HepG2 (cell line): Measurements from ENCODE around the gene FAM131A. TPM values are rescaled to one million over a fixed set of nuclear protein-coding genes. Genes with fewer than 3 reads are reported as not detected.

Experiments
- ADNP ChIP-seq: sonication (generic); formaldehyde crosslinking; IDR thresholded peaks from 2 replicates; pipeline ENCODE4 v1.4.0; 2020; ENCODE audit warnings: missing genetic modification reagents
- CEBPG ChIP-seq: IDR thresholded peaks from 2 replicates; pipeline ENCODE4 v1.6.1; 2016
- FOXO1 ChIP-seq: sonication (generic); formaldehyde crosslinking; IDR thresholded peaks from 2 replicates; pipeline ENCODE4 v1.4.0; 2020; ENCODE audit warnings: missing genetic modification reagents
- MAF1 ChIP-seq: sonication (generic); formaldehyde crosslinking; IDR thresholded peaks from 2 replicates; pipeline ENCODE4 v1.5.0; 2020; ENCODE audit warnings: missing genetic modification reagents, borderline replicate concordance
- MEIS2 ChIP-seq: sonication (generic); formaldehyde crosslinking; IDR thresholded peaks from 2 replicates; pipeline ENCODE4 v1.9.0; 2021; ENCODE audit warnings: mild to moderate bottlenecking, missing genetic modification reagents
- MYC ChIP-seq: sonication (generic); formaldehyde crosslinking; IDR thresholded peaks from 2 replicates; pipeline ENCODE4 v1.9.0; 2021; ENCODE audit warnings: missing genetic modification reagents, borderline replicate concordance
- PHF8 ChIP-seq: sonication (generic); formaldehyde crosslinking; IDR thresholded peaks from 2 replicates; pipeline ENCODE4 v1.5.0; 2020; ENCODE audit warnings: missing genetic modification reagents
- SALL1 ChIP-seq: sonication (generic); formaldehyde crosslinking; IDR thresholded peaks from 2 replicates; pipeline ENCODE4 v1.8.0; 2022; ENCODE audit warnings: mild to moderate bottlenecking, missing genetic modification reagents
- SIN3A ChIP-seq: IDR thresholded peaks from 2 replicates; pipeline ENCODE4 v1.6.1; 2011; ENCODE audit warnings: low read depth, mild to moderate bottlenecking, control low read depth, low read length, borderline replicate concordance
- SOX6 ChIP-seq, 2 experiments: fragments of 450-650 bp in 1 of 2; sonication (generic) in 1 of 2; formaldehyde crosslinking in 1 of 2; IDR thresholded peaks; 2 replicates each; pipeline versions ENCODE4 v1.4.0 to v1.6.1; 2017 to 2020; ENCODE audit warnings: antibody characterized with exemption in 1 of 2, mild to moderate bottlenecking in 1 of 2, missing genetic modification reagents in 1 of 2
- YEATS4 ChIP-seq: sonication (generic); formaldehyde crosslinking; IDR thresholded peaks from 2 replicates; pipeline ENCODE4 v1.4.0; 2020; ENCODE audit warnings: missing genetic modification reagents, borderline replicate concordance
- ZNF891 ChIP-seq: sonication (generic); formaldehyde crosslinking; IDR thresholded peaks from 2 replicates; pipeline ENCODE4 v1.5.0; 2020; ENCODE audit warnings: mild to moderate bottlenecking, missing genetic modification reagents
- ZSCAN25 ChIP-seq: sonication (generic); formaldehyde crosslinking; IDR thresholded peaks from 2 replicates; pipeline ENCODE4 v1.8.0; 2022; ENCODE audit warnings: mild to moderate bottlenecking, missing genetic modification reagents
- polyA plus RNA-seq, 8 experiments: library from polyadenylated mRNA; depleted of rRNA in 3 of 8; stranded (reverse) in 7 of 8; unstranded in 1 of 8; fragments of >200 nt; fragmentation: Illumina TruSeq in 4 of 8; extraction: Trizol in 4 of 8; gene quantifications; 2 replicates each; pipeline versions ENCODE4 v1.2.1 to v1.2.3, GENCODE V29; 2011 to 2016; ENCODE audit warnings: low read depth in 4 of 8, missing spikeins in 1 of 8, mixed read lengths in 1 of 8; ENCODE audit not compliant: insufficient read depth in 1 of 8
- total RNA-seq, 5 experiments: library from RNA; depleted of rRNA; stranded (reverse); fragments of >200 nt; fragmentation: Illumina TruSeq; extraction: Trizol; gene quantifications; 2 replicates each; pipeline ENCODE4 v1.2.3, GENCODE V29; 2016; ENCODE audit warnings: low read depth in 1 of 5
- TF ChIP-seq, protein P1 (sequence below): sonication (generic); formaldehyde crosslinking; IDR thresholded peaks from 2 replicates; pipeline ENCODE4 v1.8.0; 2022; ENCODE audit warnings: low read depth, missing genetic modification reagents
- TF ChIP-seq, protein P2 (sequence below): sonication (generic); formaldehyde crosslinking; conservative IDR thresholded peaks from 2 replicates; pipeline ENCODE4 v1.4.0; 2020; ENCODE audit warnings: missing genetic modification reagents
- TF ChIP-seq, protein P3 (sequence below): sonication (generic); formaldehyde crosslinking; IDR thresholded peaks from 2 replicates; pipeline ENCODE4 v1.4.0; 2020; ENCODE audit warnings: low read depth, mild to moderate bottlenecking, missing genetic modification reagents
- TF ChIP-seq, protein P4 (sequence below): sonication (generic); formaldehyde crosslinking; IDR thresholded peaks from 2 replicates; pipeline ENCODE4 v1.4.0; 2020; ENCODE audit warnings: missing genetic modification reagents
- TF ChIP-seq, protein P5 (sequence below): sonication (generic); formaldehyde crosslinking; IDR thresholded peaks from 2 replicates; pipeline ENCODE4 v1.4.0; 2020; ENCODE audit warnings: missing genetic modification reagents
- TF ChIP-seq, protein P6 (sequence below): conservative IDR thresholded peaks from 2 replicates; pipeline ENCODE4 v1.6.1; 2018; ENCODE audit warnings: missing genetic modification reagents

Gene FAM131A
- total and polyA plus RNA-seq, 2 of the 13 experiments (the other 11 are each of a cell fraction or from before 2014, with no cell fraction given), result 9.2 to 9.3 TPM

DNA sequence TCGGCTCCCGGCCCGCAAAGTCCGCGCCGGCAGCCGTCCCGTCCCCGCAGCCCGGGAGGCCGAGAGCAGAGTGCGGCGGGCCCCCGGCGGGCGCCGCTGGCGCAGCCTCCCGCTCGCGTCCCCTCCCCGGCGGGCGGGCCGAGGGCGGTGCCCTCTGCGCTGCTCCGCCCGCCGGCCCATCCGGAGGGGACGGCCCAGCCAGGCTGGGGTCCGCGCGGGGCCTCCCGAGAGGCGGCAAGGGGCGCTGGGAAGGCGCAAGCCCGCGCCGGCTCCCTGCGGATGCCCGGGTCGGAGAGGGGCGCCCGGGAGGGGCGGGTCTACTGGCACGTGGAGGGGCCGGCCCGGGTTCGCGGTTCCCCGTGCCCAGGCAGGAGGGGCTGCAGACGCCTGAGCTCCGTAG is 24.1 kb downstream of the FAM131A start, which contains the start of the genes CLCN2 and POLR2H (continued):
- TF ChIP-seq, protein P1, sequence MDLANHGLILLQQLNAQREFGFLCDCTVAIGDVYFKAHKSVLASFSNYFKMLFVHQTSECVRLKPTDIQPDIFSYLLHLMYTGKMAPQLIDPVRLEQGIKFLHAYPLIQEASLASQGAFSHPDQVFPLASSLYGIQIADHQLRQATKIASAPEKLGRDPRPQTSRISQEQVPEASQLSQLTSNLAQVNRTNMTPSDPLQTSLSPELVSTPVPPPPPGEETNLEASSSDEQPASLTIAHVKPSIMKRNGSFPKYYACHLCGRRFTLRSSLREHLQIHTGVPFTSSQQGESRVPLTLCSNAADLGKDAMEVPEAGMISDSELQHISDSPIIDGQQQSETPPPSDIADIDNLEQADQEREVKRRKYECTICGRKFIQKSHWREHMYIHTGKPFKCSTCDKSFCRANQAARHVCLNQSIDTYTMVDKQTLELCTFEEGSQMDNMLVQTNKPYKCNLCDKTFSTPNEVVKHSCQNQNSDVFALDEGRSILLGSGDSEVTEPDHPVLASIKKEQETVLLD (CRISPR knock-in tag), result peak; percentile 64; the same call in 1 of the 2 replicates
- TF ChIP-seq MEIS2 (peak; percentile 74; the same call in 1 of the 2 replicates), FOXO1 (CRISPR knock-in tag) (peak; percentile 40; the same call in 1 of the 2 replicates), MYC (CRISPR knock-in tag) (peak; percentile 74; the same call in 1 of the 2 replicates), PHF8 (CRISPR knock-in tag) (peak; percentile 55; the same call in 1 of the 2 replicates), SOX6 (IDR thresholded peaks at IDR 0.05) (no peak), SOX6 (CRISPR knock-in tag; IDR thresholded peaks at IDR 0.05) (no peak), ZNF891 (CRISPR knock-in tag) (no peak), CEBPG (CRISPR knock-in tag) (no peak), YEATS4 (CRISPR knock-in tag) (peak; percentile 88), SIN3A (0 out of 2 replicates have a peak, but pooled peaks have one; percentile 44), ADNP (CRISPR knock-in tag) (no peak), SALL1 (peak; percentile 15), ZSCAN25 (0 out of 2 replicates have a peak, but pooled peaks have one; percentile 18), MAF1 (CRISPR knock-in tag) (0 out of 2 replicates have a peak, but pooled peaks have one; percentile 23)
- TF ChIP-seq, protein P2, sequence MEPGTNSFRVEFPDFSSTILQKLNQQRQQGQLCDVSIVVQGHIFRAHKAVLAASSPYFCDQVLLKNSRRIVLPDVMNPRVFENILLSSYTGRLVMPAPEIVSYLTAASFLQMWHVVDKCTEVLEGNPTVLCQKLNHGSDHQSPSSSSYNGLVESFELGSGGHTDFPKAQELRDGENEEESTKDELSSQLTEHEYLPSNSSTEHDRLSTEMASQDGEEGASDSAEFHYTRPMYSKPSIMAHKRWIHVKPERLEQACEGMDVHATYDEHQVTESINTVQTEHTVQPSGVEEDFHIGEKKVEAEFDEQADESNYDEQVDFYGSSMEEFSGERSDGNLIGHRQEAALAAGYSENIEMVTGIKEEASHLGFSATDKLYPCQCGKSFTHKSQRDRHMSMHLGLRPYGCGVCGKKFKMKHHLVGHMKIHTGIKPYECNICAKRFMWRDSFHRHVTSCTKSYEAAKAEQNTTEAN (CRISPR knock-in tag), result peak; percentile 56; the same call in 1 of the 2 replicates
- TF ChIP-seq, protein P3, sequence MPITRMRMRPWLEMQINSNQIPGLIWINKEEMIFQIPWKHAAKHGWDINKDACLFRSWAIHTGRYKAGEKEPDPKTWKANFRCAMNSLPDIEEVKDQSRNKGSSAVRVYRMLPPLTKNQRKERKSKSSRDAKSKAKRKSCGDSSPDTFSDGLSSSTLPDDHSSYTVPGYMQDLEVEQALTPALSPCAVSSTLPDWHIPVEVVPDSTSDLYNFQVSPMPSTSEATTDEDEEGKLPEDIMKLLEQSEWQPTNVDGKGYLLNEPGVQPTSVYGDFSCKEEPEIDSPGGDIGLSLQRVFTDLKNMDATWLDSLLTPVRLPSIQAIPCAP (CRISPR knock-in tag), result no peak; the same call in 1 of the 2 replicates
- TF ChIP-seq, protein P4, sequence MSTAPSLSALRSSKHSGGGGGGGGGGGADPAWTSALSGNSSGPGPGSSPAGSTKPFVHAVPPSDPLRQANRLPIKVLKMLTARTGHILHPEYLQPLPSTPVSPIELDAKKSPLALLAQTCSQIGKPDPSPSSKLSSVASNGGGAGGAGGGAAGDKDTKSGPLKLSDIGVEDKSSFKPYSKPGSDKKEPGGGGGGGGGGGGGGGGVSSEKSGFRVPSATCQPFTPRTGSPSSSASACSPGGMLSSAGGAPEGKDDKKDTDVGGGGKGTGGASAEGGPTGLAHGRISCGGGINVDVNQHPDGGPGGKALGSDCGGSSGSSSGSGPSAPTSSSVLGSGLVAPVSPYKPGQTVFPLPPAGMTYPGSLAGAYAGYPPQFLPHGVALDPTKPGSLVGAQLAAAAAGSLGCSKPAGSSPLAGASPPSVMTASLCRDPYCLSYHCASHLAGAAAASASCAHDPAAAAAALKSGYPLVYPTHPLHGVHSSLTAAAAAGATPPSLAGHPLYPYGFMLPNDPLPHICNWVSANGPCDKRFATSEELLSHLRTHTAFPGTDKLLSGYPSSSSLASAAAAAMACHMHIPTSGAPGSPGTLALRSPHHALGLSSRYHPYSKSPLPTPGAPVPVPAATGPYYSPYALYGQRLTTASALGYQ (CRISPR knock-in tag), result 0 out of 2 replicates have a peak, but pooled peaks have one; percentile 33
- TF ChIP-seq, protein P5, sequence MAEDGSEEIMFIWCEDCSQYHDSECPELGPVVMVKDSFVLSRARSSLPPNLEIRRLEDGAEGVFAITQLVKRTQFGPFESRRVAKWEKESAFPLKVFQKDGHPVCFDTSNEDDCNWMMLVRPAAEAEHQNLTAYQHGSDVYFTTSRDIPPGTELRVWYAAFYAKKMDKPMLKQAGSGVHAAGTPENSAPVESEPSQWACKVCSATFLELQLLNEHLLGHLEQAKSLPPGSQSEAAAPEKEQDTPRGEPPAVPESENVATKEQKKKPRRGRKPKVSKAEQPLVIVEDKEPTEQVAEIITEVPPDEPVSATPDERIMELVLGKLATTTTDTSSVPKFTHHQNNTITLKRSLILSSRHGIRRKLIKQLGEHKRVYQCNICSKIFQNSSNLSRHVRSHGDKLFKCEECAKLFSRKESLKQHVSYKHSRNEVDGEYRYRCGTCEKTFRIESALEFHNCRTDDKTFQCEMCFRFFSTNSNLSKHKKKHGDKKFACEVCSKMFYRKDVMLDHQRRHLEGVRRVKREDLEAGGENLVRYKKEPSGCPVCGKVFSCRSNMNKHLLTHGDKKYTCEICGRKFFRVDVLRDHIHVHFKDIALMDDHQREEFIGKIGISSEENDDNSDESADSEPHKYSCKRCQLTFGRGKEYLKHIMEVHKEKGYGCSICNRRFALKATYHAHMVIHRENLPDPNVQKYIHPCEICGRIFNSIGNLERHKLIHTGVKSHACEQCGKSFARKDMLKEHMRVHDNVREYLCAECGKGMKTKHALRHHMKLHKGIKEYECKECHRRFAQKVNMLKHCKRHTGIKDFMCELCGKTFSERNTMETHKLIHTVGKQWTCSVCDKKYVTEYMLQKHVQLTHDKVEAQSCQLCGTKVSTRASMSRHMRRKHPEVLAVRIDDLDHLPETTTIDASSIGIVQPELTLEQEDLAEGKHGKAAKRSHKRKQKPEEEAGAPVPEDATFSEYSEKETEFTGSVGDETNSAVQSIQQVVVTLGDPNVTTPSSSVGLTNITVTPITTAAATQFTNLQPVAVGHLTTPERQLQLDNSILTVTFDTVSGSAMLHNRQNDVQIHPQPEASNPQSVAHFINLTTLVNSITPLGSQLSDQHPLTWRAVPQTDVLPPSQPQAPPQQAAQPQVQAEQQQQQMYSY (CRISPR knock-in tag), result peak; percentile 86; the same call in 1 of the 2 replicates
- TF ChIP-seq, protein P6, sequence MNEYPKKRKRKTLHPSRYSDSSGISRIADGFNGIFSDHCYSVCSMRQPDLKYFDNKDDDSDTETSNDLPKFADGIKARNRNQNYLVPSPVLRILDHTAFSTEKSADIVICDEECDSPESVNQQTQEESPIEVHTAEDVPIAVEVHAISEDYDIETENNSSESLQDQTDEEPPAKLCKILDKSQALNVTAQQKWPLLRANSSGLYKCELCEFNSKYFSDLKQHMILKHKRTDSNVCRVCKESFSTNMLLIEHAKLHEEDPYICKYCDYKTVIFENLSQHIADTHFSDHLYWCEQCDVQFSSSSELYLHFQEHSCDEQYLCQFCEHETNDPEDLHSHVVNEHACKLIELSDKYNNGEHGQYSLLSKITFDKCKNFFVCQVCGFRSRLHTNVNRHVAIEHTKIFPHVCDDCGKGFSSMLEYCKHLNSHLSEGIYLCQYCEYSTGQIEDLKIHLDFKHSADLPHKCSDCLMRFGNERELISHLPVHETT (CRISPR knock-in tag), result peak; percentile 56; the same call in 1 of the 2 replicates
